ENCODE results near the gene NEDD4.
"Not testable (repeated sequence)": the region's sequence is repeated elsewhere in the genome, so short reads cannot be mapped to it uniquely, and the experiment has no call there.

NEDD4 gene

DNA sequence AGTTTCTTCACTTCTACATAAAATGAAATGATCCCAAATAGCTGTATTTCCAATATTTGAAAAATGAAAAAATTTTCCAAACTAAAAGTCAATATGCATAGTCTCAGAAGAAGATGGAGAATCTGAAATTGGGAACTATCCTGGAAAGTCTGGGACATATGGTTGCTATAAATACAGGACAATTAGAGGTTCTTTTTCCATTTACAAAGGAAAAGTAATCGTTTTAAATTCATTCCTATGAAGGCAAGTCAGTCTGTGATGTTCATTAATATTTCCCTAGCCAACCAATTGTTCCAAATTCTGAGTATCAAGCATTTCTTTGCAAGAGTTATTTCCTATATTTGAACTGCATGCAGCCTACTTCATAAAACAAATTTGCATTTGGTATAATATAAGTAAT is 102.2 kb downstream of the NEDD4 start:
- DNase-seq, result no peak

DNA sequence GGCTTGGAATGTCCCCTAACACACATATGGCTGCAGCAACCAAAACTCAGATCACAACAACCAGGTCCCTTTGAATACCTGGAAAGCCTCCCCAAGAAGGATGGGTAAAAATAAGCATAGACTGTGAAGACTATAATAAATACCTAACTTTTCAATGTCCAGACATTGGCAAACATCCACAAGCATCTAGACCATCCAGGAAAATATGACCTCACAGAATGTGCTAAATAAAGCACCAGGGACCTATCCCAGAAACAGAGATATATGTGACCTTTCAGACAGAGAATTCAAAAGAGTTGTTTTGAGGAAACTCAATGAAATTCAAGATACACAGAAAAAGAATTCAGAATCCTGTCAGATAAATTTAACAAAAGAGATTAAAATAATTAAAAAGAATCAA is 109.2 kb downstream of the NEDD4 start:
- DNase-seq, result no peak

DNA sequence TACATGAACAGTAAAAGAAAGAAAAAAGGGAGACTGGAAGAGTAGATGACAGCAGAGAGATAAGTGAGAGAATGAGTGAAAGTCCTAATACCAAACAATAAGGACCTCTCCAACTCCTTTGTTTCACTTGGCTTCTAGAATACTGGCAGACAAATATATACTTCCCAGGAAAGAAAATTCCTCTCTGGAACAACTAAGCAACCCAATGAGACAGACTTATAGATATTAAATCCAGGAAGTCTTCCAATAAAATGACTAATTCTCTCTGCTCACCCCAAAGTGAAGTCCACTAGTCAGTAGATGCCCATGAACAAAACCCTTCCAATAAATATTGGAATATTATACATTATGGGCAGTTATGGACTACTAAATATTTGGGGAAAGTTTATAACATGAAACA is 114.2 kb downstream of the NEDD4 start:
- no peak for DNase-seq

DNA sequence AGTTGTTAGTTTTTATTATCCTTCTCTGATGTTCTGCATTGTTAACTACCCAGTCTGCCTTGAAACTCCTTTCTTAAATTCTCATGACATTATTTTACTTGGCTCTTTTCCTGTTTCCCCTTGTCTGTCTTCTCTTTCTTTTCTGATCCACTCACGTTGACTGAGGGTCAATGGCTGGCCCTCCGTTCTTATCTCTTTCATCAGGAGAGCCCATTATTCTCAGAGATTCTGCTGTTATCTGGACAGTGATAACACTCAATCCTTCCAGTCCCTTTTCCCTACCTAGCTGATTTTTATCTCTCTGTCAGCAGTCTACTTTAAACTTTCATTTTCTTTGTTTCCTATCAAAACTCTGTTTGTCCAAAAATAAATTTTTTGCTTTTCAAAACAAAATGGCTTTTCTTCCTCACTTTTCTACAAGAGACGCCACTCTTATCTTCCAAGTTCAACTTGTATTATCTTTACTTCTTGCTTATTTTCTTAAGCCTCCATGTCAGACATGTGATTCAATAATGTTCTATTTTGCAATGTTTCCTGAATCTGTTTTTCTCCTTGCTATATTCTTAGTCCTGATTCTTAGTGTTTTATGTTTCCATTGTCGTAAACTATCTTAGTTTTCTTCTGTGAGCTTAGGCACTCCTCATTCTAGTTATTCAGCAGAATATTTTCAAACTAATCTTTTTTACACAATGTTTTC is 120.2 kb downstream of the NEDD4 start:
- no peak for DNase-seq

DNA sequence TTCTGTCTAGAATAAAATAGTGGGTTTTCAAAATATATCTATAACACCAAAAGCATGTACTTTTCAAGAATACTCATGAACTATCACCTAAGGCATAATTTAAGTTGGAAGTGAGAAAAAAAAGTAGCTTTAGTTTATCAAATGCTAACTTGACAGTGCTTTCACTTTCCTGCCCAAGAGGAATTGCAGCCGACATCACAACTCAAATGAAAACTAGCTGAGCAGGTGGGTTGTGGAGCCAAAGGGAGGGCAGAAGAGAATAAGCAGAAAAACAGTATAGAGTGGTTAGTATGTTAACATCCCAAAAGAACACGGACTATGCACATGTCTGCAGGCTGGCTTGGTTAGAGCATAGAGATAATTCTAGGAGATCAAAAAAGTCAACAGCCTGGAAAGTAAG is 120.9 kb downstream of the NEDD4 start:
- DNase-seq, result no peak

DNA sequence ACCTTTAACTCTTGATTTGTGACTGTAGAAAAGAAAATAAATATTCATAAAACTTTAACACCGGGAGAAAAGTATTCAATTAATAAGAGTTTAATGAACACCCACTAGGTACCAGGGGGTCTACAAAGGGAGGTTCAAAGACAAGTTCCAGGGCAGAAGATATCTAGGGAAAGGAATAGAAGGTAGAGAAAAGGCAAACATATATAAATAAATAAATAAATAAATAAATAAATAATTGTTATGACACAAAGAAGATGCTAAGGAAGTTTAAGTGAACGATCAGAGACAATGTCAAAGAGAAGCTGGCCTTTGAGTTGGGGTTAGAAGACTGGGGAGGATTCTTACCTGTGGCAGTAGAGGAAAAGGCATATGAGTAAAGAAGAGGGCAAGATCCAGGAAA is 123.8 kb downstream of the NEDD4 start:
- DNase-seq, result no peak

DNA sequence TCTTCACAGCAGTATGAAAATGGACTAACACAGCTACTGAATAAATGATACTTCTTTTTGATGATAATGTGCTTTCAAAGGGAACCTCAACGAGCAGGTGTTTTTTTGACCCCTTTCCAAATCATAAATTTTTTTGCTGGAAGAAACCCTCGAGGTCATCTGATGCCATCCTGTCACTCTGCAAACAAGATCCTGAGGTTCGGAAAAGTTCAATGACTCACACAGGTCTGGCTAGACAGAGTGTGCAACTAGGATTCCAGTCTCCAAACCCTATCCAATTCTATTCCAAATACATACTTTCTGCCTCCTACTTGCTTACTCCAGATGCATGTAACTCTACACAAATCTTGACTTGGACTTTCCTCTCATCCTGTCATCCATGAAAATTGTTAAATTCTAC is 124.7 kb downstream of the NEDD4 start:
- no peak for DNase-seq

DNA sequence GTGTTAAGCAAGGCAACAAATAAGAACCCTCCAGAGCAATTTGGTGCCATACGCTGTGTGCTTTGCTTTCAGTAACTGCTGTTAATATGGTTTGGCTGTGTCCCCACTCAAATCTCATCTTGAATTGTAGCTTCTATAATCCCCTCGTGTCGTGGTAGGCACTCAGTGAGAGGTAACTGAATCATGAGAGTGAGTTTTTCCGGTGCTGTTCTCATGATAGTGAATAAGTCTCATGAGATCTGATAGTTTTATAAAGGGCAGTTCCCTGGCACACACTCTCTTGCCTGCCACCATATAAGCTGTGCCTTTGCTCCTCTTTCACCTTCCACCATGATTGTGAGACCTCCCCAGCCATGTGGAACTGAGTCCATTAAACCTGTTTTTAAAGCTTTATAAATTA is 125.1 kb downstream of the NEDD4 start:
- not testable (repeated sequence) for DNase-seq

DNA sequence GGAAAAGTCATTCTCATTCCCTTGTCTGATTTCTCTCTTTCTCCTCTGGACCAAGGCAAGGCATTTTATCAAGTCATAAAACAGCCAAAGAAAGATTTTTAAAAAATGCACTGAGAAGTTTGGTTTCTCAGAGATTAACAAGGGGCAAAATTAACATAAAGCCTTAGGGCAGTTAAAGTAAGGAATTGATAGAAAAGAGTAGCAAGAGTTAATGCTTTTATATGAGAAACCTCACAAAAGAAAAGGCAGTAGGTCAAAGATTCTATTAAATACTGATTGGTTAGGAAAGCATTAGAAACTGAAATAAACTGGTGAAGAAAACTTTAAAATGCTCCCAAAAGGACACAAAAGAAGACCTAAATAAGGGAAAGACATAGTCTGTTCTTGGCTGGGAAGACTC is 129.5 kb downstream of the NEDD4 start:
- no peak for DNase-seq

DNA sequence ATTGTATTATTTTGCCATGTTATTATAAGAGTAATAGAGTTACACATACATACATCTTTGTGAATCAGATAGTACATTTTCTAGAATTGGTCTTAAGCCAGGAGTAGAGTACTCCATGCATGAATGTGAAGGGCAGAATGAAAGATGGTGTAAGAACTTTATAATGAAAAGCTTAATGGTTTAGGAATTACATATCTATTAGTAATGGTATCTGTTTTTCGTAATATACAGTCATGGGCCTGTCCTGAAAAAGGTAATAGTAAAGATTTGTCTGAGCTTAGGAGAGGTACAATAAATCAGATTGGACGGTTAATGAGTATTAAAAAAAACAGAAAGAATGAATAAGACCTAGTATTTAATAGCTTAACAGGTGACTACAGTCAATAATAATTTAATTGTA is 132.3 kb downstream of the NEDD4 start:
- no peak for DNase-seq

DNA sequence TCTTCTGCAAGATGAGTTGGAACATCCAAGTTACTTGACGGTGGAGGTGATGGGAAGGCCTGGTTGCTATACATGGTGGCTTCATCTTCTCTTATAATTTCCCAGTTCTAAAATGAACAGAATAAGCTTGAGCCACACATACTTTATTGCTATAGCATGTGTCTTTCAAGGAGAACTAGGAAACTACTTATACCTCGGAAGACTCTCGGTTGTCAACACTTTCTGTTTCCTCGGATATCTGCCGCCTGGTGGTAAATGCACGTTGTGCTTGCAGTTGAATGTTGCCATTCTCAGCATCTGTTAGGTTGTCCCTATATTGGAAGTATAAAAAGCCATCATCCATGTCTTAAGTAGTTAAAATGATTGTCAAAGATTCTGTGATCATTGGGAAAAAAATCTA is 132.9 kb downstream of the NEDD4 start:
- no peak for DNase-seq

DNA sequence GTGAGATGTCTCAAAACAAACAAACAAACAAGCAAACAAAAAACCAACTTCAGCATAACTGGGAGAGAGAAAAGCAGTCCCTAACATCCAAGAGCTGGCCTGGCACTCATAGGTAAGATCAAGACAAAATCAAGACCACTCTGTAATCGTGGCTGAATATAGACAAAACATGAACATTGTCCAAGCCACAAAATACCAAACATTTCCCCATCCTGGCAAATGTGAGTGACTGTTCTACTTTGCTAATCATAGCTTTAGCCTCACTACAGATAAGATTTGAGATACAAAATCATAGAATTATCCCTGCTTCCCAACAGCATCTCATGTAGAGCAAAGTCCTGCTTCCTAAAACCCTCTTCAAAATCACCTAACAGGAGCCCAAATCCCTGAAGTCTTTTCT is 133.7 kb downstream of the NEDD4 start:
- no peak for DNase-seq

DNA sequence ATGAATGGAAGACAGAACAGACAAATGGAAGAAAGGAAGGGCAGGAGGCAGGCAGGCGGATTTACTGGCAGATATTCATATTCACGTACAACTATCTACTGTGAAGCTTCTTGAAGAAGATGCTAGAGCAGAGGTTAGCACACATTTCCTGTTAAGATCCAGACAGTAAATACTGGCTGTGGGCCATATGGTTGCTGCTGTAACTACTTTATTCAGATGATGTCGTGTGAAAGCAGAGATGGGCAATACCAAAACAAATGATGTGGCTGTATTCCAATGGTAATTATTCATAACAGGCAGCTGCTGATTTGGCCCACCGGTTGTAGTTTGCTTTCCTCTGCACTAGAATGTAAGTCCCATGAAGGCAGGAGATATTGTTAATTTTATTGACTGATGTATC is 134.8 kb downstream of the NEDD4 start:
- no peak for DNase-seq

DNA sequence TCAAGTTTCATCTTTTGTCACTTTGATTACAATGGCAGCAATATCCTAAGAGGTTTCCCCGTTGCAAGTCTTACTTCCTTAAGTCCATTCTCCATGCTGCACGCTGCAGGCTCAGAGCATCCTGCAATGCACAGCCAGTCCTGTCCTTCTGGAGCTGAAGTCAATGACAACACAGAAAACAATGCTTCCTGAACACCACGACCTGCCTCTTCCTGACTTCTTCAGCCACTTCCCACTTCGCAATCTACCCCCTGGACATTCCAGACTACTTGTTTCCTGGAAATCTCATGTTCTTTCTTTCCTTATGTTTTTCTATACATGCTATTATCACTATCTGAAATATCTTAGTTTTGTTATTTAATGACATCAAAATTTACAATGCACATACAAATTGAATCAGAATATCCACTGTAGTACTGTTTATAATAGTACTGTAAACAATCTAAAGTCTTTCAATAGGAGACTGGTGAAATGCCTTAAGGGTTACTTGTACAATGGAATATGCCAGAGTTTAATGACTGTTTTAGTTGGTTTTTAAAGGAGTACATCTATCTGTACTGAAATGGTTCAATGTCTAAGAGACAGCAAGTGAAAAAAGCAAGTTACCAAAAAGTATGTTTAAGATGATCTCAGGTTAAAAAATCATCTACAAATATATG is 136.8 kb downstream of the NEDD4 start:
- no peak for DNase-seq

DNA sequence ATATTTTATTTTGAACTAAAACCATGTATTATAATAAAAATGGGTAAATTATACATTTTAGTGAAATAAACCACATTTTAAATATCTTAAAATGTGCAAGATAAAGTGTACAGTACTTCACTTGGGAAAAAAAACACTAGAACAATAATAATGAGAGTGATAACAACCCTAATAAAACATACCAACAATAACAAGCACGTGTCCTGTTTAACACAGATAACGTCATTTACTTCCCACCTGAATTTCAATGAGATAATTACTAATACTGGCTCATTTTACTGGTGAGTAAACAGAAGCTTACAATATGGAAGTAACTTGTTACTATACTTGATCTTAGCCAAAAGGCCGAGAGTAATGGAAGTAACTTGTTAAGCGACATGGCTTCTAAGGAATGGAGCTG is 140.3 kb downstream of the NEDD4 start:
- DNase-seq, result no peak

DNA sequence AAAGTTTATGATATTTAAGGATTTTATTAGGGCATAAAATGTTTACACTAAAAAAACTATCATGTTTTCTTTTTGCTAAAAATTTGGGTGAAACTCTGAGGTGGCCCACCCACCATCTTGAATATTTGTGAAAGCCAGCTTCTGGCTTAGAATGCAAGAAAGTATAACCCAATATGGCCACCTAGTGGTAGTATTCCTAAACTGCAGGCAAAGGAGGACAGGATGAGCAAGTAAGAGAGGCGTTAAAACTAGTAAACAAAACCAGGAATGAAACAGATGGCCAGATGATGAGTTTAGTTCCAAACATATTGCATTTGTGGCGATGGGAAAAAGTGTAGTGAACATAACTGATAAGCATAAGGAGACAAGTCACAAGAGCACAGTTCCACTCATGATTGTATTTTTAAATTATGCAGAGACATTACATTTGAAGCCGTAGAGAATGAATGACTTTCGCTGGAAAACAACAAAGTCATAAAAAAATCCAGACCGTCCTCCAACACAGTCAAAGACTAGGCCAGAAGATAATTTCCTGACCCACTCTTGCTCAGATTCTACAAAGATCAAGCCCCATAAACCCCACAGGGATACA is 147.2 kb downstream of the NEDD4 start:
- peak; percentile 49 for DNase-seq

DNA sequence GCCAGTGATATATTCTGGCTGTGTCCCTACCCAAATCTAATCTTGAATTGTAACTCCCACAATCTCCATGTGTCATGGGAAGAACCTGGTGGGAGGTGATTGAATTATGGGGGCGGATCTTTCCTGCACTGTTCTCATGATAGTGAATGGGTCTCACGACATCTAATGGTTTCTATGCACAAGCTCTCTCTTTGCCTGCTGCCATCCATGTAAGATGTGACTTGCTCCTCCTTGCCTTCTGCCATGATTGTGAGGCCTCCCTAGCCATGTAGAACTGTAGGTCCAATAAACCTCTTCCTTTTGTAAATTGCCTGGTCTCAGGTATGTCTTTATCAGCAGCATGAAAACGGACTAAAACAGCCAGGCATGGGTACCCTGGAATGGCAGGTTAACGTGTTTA is 150.5 kb downstream of the NEDD4 start:
- DNase-seq, result not testable (repeated sequence)

DNA sequence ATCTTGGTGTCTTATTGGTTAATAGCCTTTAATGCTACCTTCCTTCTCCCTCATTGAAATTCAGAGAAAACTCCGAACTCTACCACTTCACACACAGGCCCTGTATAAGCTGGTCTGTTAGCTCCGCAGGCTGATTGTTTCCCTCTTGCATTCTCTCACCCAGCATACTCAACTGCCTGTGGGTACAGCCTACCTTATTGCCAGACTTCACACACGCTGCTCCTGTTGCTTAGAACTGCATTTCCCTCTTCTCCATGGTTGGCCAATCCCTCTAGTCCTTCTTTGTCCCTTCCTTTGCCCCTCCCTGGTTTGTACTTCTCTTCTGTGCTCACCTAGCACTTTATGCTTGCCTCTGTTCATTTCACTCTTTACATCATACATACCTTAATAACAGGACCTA is 157.5 kb downstream of the NEDD4 start:
- DNase-seq, result no peak

DNA sequence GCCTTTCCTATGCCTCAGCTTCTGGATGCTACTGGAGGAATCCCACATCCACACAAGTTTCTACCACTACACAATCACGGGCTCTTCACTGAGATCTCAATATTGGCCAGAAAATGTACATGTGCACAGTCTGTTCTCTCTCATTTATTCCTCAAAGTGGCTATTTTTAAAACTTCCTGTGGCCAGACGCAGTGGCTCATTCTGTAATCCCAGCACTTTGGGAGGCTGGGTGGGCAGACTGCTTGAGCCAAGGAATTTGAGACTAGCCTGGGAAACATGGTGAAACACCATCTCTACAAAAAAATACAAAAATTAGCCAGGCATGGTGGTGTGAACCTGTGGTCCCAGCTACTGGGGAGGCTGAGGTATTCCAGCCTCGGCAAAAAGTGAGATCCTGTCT is 159.1 kb downstream of the NEDD4 start:
- DNase-seq, result no peak

DNA sequence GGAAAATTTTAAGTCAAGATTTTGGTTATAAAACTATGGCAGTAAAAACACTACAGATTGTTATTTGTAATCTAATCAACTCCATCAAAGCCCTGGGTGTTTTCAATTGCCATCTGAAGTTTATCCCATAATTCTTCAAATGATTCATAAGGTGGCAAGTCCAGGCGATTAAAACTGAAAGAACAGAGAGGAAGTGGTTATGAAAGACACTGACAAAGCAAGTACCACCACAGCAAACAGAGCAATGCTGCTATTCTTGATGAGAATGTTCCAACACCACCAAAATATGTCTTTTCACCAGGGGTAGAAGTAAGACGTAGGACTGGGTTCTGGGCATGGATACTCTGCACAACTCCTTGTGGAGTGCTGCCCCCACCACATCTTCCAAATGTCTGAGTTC is 163.6 kb downstream of the NEDD4 start:
- no peak for DNase-seq

DNA sequence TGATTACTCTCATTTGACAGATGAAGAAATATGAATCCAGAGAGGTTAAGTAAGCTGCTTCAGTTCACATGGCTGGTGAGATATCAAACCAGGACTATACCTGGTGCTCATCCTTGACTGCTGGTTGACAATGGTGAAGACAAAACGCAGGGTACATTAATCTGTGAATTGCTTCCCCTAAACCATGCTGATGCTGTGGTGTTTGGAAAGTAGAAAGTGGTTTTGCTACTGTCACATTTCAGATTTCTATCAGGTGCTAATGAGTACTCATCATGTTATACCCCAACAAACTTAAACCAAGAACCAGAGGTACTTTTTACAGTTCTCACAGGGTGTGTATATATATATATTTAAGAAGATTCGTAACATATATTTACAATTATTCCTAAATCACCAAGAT is 165.5 kb downstream of the NEDD4 start:
- no peak for DNase-seq

DNA sequence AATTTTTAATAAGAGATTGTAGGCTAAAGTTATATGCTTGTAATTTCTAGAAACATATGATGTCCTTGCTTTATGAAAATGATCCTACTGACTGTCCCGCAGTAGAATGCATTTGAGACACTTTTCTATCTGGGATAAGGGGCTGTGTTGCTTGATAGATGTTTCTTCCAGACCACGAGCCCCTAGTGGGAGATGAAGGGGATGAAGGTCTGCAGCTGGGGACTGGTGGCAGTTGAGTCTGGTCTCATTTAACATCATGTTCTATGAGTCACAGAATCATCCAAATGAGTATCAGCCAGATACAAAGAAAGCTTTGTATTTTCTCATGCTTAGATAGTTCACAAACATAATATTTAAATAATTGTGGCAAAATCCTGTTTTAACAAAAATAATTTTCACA is 166.2 kb downstream of the NEDD4 start:
- DNase-seq, result no peak

DNA sequence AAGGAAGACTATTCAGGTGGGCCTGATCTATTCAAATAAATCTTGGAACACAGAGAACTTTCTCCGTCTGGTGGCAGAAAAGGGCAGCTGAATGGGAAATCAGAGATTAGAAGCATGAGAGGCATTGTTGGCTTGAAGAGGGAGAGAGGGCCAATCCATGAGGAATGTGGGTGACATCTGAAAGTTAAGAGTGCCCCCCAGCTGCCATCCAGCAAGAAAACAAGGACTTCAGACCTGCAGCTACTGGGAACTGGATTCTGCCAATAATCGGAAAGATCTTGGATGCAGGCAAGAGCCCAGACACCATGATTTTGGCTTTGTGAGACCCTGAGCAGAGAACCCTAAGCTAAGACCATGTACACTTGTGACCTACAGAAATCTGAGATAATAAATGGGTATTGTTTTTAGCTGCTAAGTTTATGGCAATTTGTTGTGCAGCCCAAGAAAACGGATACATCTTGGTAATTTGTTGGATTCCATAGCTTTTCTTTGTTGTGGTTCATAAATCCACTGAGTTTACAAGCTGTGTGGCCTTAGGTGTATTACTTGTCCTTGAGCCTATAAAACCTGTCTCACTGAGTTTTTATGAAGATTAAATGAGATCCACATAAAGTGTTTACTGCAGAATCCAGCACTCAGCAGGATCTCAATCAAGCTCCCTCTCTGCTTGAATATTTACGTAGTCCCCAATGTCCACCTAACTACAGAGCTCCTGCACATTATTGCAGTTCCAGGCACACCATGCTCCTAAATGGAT is 168.4 kb downstream of the NEDD4 start:
- DNase-seq, result no peak

Data from CD4-positive, alpha-beta T cell treated with Interleukin-17A for 4 hours (primary cell).